Neural progenitor cell (in vitro differentiated cells): ENCODE measurements around the gene SP6.

ENCODE experiments used
- EZH2 ChIP-seq: fragments of 200-600 bp; sonication (generic); IDR thresholded peaks from 2 replicates; pipeline ENCODE4 v1.6.1; 2017; ENCODE audit warnings: antibody characterized with exemption, mild to moderate bottlenecking, moderate library complexity
- EZH2phosphoT487 ChIP-seq: fragments of 200-600 bp; sonication (generic); IDR thresholded peaks from 2 replicates; pipeline ENCODE4 v1.6.1; 2017; ENCODE audit warnings: antibody characterized with exemption
- TF ChIP-seq, protein P1 (sequence below): fragments of 200-600 bp; sonication (generic); IDR thresholded peaks from 2 replicates; pipeline ENCODE4 v1.5.1; 2017; ENCODE audit warnings: antibody characterized with exemption, mild to moderate bottlenecking

DNA sequence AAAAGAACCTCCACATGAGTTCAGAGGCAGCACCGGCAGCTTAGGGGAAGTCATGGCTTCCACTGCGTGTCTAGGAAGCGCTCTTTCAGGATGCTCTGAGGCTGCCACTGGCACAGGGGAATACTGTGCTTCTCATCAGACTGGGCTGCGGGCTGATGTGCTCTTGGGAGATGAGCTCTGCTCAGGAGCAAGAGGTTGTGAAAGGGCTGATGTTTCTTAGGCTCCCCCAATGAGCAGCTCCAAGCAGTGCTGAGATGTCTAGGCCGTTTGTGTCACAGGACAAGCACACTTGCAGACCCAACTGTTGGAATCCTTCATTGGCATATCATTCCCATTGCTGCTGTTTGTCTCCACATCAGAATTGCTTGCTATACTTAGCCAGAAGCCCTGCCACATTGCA lies 48.7 kb upstream of the SP6 start:
- TF ChIP-seq, protein P1, sequence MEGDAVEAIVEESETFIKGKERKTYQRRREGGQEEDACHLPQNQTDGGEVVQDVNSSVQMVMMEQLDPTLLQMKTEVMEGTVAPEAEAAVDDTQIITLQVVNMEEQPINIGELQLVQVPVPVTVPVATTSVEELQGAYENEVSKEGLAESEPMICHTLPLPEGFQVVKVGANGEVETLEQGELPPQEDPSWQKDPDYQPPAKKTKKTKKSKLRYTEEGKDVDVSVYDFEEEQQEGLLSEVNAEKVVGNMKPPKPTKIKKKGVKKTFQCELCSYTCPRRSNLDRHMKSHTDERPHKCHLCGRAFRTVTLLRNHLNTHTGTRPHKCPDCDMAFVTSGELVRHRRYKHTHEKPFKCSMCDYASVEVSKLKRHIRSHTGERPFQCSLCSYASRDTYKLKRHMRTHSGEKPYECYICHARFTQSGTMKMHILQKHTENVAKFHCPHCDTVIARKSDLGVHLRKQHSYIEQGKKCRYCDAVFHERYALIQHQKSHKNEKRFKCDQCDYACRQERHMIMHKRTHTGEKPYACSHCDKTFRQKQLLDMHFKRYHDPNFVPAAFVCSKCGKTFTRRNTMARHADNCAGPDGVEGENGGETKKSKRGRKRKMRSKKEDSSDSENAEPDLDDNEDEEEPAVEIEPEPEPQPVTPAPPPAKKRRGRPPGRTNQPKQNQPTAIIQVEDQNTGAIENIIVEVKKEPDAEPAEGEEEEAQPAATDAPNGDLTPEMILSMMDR, result no peak
- TF ChIP-seq EZH2 (no peak), EZH2phosphoT487 (no peak)
